ENCODE results near the gene ERC1.
"Not testable (repeated sequence)": the region's sequence is repeated elsewhere in the genome, so short reads cannot be mapped to it uniquely, and the experiment has no call there.

The ERC1 gene

DNA sequence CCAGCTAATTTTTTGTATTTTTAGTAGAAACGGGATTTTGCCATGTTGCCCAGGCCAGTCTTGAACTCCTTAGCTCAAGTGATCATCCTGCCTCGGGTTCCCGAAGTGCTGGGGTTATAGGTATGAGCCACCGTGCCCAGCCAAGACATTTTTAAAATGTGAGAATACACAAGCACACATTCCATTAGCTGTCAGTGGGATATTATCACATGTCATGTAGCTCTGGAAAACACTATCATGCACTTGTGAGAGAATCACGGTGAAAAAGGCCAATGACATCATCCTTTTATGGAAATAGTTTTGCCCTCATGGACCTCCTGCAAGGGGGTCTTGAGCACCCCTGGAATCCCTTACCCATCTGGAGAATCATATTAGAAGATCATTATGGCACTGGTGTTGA, 28.3 kb downstream of the ERC1 start:
- DNase-seq (ENCODE audit: insufficient read length, low spot score), result no peak
- FAIRE-seq, result no peak

DNA sequence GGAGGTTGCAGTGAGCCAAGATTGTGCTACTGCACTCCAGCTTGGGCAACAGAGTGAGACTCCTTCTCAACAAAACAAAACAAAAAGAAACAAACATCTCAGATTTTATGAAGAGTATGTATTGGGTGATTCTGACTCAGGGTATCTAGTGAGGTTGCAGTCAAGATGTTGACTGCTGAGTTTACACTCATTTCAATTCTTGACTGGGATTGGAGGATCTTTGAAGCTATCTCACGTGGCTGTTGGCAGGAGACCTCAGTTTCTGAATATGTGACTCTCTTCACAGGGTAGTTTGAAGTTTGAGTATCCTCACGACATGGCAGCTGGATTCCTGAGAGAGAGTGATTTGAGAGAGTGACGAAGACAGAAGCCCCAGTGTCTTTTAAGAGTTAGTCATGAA, 29.4 kb downstream of the ERC1 start:
- no peak for FAIRE-seq
- no peak for DNase-seq (ENCODE audit: insufficient read length, low spot score)

DNA sequence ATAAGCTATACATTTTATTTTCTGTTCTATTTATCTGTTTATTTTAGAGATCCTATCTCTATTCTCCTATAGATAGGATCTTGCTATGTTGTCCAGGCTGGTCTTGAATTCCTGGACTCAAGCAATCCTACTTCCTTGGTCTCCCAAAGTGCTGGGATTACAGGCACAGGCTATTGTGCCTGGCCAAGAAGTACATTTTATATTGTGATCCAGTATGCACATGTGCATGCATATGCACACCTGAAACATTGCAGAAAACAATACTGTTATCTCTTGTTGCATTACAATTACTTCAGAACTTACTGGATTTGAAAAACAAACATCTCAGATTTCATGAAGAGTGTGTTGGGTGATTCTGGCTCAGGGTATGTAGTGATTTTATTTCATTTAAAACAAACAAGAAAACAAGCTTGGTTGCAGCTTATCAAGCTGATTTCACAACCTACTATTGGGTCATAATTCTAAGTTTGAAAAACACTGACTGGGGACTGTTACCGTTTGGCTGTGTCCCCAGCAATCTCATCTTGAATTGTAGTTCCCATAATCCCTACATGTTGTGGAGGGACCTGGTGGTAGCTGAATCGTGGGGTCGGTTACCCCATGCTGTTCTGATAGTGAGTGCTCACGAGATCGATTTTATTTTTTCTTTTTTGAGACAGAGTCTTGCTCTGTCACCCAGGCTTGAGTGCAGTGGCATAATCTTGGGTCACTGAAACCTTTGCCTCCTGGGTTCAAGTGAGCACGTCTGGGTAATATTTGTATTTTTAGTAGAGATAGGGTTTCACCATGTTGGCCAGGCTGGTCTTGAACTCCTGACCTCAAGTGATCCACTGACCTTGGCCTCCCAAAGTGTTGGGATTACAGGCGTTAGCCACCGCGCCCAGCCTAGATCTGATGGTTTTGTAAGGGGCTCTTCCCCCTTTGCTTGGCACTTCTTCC, 31.3 kb downstream of the ERC1 start:
- FAIRE-seq, result no peak
- DNase-seq (ENCODE audit: insufficient read length, low spot score), result no peak

- FAIRE-seq (no peak), DNase-seq (ENCODE audit: insufficient read length, low spot score) (no peak)
Measured at GRCh38 chr12:1030779-1031178, 39.8 kb downstream of the ERC1 start.

DNA sequence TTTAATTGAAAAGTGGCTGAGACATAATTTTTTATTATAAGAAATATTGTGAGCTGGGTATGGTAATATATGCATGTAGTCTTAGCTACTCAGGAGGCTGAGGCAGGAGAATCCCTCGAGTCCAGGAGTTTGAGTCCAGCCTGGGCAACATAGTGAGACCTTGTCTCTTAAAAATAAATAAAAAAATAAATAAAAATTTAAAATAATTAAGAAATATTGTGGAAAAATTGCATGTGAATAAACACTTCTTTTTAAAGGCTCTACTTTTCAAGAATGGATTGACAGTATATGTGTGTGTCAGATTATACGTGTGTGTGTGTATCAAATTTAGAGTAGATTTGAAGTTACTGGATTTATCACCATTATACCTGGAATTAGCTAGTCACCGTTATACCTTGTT, 43.2 kb downstream of the ERC1 start:
- DNase-seq (ENCODE audit: insufficient read length, low spot score) (no peak), FAIRE-seq (no peak)

- DNase-seq (ENCODE audit: insufficient read length, low spot score), result no peak
- FAIRE-seq, result no peak
Measured at GRCh38 chr12:1034751-1035457, 43.9 kb downstream of the ERC1 start.

DNA sequence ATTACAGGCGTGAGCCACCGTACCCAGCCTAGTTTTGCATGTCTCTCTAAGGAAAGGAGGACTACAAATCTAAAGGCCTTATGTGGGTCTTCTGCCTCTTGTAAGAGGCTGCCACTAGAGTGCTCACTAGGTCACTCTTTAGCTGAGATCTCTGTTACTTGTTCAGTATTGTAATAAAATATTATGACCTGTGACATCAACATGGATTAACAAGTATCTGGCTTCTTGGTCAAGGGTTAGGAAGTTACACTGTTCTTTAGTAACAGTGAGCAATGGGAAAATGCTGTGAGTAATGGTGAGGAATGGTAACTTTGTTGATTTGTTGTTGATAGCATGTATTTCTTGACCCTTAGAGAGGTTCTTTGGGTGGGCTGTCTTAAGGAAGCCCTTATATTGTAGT, 50.5 kb downstream of the ERC1 start:
- FAIRE-seq, result no peak
- no peak for DNase-seq (ENCODE audit: insufficient read length, low spot score)

DNA sequence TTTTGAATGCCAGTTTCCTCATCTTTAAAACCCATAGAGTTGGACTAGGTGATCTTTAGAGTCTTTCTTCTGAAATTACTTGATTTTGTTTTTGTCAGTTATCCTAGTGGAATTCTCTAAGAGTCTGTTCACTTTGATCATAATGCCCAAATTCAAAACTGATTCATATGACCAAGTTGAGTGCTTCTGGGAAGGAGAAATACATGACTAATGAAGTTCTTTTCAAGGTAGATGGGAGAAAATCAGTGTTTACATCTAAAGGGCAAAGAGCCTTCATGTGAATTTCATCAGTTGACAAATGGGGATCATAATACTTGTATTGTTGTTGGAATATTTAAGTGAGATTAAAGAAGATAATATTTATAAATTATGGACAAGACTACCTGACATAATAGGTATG, 53.2 kb downstream of the ERC1 start:
- FAIRE-seq, result no peak
- no peak for DNase-seq (ENCODE audit: insufficient read length, low spot score)

DNA sequence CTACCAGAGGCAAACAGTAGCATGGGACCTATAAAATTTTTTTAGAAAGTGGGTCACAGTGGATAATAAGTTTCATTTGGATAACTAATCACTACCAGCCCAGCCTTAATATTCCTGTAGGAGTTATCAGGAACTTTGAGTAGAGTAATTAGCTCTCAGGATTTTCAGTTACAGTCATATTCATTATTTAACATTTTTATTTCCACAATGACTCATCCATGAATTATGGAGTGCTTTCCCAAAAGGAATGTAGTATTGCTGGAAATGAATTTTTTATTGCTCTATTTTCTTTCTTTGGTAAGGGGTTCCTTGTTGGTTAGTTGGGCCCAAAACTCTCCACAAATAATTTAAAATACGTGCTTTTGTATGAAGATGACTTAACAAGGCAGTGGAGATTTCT, 53.7 kb downstream of the ERC1 start:
- FAIRE-seq (no peak), DNase-seq (ENCODE audit: insufficient read length, low spot score) (no peak)

GRCh38 chr12:1046727-1047126, 55.7 kb downstream of the ERC1 start:
- no peak for DNase-seq (ENCODE audit: insufficient read length, low spot score)
- FAIRE-seq, result no peak

- DNase-seq (ENCODE audit: insufficient read length, low spot score) (no peak), FAIRE-seq (no peak)
Measured at GRCh38 chr12:1047898-1048660, 57.1 kb downstream of the ERC1 start.

DNA sequence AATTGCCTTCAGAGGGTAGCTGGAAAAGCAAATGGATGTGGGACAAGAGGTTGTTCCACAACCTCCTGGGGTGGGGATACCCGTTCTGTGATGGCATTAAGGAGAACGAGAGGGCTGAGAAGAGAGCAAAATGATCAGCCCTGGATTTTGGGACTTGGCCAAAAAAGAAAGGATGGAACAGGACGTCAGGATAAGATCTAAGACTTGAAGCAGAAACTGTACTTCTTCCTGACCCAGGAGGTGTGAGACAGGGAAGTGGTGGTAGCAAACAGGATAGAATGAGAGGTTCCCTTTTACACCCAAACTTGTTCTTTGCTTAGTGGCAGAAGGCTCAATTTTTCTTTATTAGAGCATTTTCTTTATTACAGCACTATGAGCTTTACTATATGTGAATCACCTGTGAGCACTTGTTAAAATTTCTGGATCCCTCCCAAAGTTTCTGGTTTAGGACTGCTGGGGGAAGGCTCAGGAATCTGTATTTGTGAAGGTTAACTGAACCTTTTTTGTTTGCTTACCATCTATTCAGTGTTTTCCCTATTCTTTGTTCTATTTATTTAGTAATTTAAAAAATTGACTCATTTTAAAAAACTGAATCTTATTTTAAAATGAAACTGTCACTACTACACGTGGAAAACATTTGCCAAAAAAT, 59.2 kb downstream of the ERC1 start:
- no peak for FAIRE-seq

GRCh38 chr12:1051672-1052071, 60.6 kb downstream of the ERC1 start:
- not testable (repeated sequence) for FAIRE-seq

More for the DNA sequence above, 59.2 kb downstream of the ERC1 start:
- no peak for DNase-seq (ENCODE audit: insufficient read length, low spot score)

DNA sequence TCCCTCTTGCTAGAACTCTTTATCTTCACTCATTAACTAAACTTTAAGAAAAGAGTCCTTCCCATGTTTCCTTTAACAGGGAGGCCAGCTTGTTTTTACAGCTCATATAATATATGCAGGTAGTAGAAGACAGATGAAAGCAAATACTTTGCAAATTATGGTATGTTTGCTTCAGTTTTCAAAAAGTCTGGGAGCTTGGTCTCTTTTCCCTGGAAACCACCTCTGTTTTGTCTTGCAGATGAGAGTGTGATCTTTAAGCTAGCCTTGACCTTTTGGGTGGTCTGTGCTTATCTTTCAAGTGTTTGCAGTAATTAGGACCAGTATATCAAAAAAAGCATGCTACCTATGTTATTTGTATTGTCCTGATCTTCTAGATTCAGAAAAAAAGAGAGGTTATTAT, 62.7 kb downstream of the ERC1 start:
- FAIRE-seq (no peak), DNase-seq (ENCODE audit: insufficient read length, low spot score) (no peak)

More at GRCh38 chr12:1051672-1052071, 60.6 kb downstream of the ERC1 start:
- DNase-seq (ENCODE audit: insufficient read length, low spot score), result not testable (repeated sequence)

GRCh38 chr12:1054117-1054870, 63.3 kb downstream of the ERC1 start:
- FAIRE-seq (no peak), DNase-seq (ENCODE audit: insufficient read length, low spot score) (no peak)

GRCh38 chr12:1056390-1056789, 65.4 kb downstream of the ERC1 start:
- no peak for DNase-seq (ENCODE audit: insufficient read length, low spot score)
- no peak for FAIRE-seq

GRCh38 chr12:1058423-1058822, 67.4 kb downstream of the ERC1 start:
- DNase-seq (ENCODE audit: insufficient read length, low spot score) (no peak), FAIRE-seq (no peak)

DNA sequence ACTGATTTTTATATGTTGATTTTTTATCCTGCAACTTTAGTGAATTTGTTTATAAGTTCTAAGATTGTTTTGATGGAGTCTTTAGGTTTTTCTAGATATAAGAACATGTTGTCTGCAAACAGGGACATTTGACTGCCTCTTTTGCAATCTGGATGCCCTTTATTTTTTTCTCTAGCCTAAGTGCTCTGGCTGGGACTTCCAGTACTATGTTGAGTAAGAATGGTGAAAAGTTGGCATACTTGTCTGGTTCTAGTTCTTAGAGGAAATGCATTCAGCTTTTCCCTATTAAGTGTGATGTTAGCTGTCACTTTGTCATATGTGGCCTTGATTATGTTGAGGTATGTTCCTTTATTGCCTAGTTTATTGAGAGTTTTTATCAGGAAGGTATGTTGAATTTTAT, 68.1 kb downstream of the ERC1 start:
- DNase-seq (ENCODE audit: insufficient read length, low spot score) (no peak), FAIRE-seq (no peak)

DNA sequence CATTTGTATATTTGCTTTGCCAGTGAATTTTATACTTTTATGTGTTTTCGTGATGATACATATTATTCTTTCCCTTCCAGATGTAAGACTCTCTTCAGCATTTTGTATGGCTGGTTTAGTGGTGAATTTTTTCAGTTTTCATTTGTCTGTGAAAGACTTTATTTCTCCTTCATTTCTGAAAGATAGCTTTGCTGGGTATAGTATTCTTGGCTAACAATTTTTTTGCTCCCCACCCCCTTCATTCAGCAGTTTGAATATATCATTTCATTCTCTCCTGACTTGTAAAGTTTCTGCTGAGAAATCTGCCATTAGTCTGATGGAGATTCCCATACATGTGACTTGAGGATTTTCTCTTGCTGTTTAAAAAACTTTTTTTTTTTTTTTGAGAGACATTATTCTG, 72.8 kb downstream of the ERC1 start:
- FAIRE-seq, result no peak
- DNase-seq (ENCODE audit: insufficient read length, low spot score), result no peak

- FAIRE-seq (no peak), DNase-seq (ENCODE audit: insufficient read length, low spot score) (no peak)
Measured at GRCh38 chr12:1064317-1064716, 73.3 kb downstream of the ERC1 start.
